Right cardiac atrium (tissue), 5 donors: ENCODE results near the gene SYT2. TPM values are rescaled to one million over a fixed set of nuclear protein-coding genes. Genes with fewer than 3 reads are reported as not detected.
"Not testable (repeated sequence)": the region's sequence is repeated elsewhere in the genome, so short reads cannot be mapped to it uniquely, and the experiment has no call there.

Experiments used
- ATAC-seq, 2 donors: fragments of 200-7000 bp; cut with Tn5 transposase; one replicate each; pipeline versions ENCODE4 v1.8.0 to v1.9.1; 2020; ENCODE audit warnings: moderate library complexity in 2 of 2, mild to moderate bottlenecking in 1 of 2
- DNase-seq, 3 donors: peaks; one replicate each; pipeline ENCODE4 v3.0.0-alpha.2; 2020
- H3K27ac ChIP-seq: one replicate; pipeline ENCODE4 v1.5.1; 2013; ENCODE audit warnings: mild to moderate bottlenecking, low read length, control low read depth, moderate library complexity
- H3K27me3 ChIP-seq: one replicate; pipeline ENCODE4 v1.6.1; 2013; ENCODE audit not compliant: control insufficient read depth, insufficient read depth
- H3K4me1 ChIP-seq: one replicate; pipeline ENCODE4 v1.6.1; 2013; ENCODE audit warnings: low read length; ENCODE audit not compliant: control insufficient read depth, insufficient read depth
- H3K4me3 ChIP-seq: one replicate; pipeline ENCODE4 v1.5.1; 2013; ENCODE audit warnings: low read length, control low read depth
- H3K9me3 ChIP-seq: one replicate; pipeline ENCODE4 v1.6.1; 2013; ENCODE audit warnings: low read length; ENCODE audit not compliant: control insufficient read depth
- WGBS: extraction: QIAGEN DNeasy Blood & Tissue Kit; methylation state at CpG from one replicate; pipeline ENCODE4 v1.1.7; 2013; 5-methylcytosine and 5-hydroxymethylcytosine counted together
- intact Hi-C, 4 donors: fragments of 100-400 bp; cut with DNase I; formaldehyde crosslinking; loops; one replicate each; pipeline versions ENCODE4 v1.11.0 to v1.14.0; 2022 to 2023
- polyA plus RNA-seq: library from polyadenylated mRNA; stranded (reverse); fragments of 200-250 nt; gene quantifications from one replicate; pipeline ENCODE4 v1.2.3, GENCODE V29; 2013
- total RNA-seq, 4 donors: library from RNA; stranded (reverse); fragmentation: NEBNext Ultra II Directional; extraction: Animal tissue kit (Norgen Biotek cat#: 25700); gene quantifications; one replicate each; pipeline ENCODE4 v1.2.1, GENCODE V29; 2021
- donor health status: healthy with polysubstance abuse.
- donor health status: DM: no; HTN: yes; CAD: no.
- donor health status: DM: no; HTN: no; CAD: no.
- donor health status: DM: no; HTN: yes; CAD: no; lungs with severe emphysema.
- donor health status: DM: yes; HTN: yes; CAD: no.

Gene SYT2
- total and polyA plus RNA-seq, 5 donors = 0.02 TPM; not detected in 4

GRCh38 chr1:202642212-202642611, 68.0 kb downstream of the SYT2 start:
- DNase-seq = no peak
- Histone ChIP-seq H3K4me1 (peaks cover 2% of the 10 kb centered on the region), H3K27ac (no peak overlapping the region), H3K9me3 (no peaks in the 10 kb centered on the region), H3K27me3 (no peaks in the 10 kb centered on the region), H3K4me3 (peak overlapping the region; percentile 34)
- intact Hi-C loops = no loop called here
- 29% methylated on average over 20 of the region's 20 CpGs for WGBS
- no peak for ATAC-seq

- DNase-seq (no peak), ATAC-seq (no peak)
- no peaks in the 10 kb centered on the region for H3K27me3 ChIP-seq
- intact Hi-C loops = no loop called here
- H3K4me3 ChIP-seq = no peak overlapping the region
- H3K9me3 ChIP-seq = no peaks in the 10 kb centered on the region
- WGBS = 81% methylated on average over 9 of the region's 9 CpGs
- H3K27ac ChIP-seq = no peak overlapping the region
- H3K4me1 ChIP-seq = peaks cover 2% of the 10 kb centered on the region
Measured at GRCh38 chr1:202639500-202639899, 70.8 kb downstream of the SYT2 start.

- H3K27ac ChIP-seq, ATAC-seq, DNase-seq, H3K4me1 ChIP-seq, H3K9me3 ChIP-seq, H3K4me3 ChIP-seq, intact Hi-C loops, H3K27me3 ChIP-seq: not testable (repeated sequence)
- 67% methylated on average over 9 of the region's 9 CpGs for WGBS
Measured at GRCh38 chr1:202638701-202639305, 71.5 kb downstream of the SYT2 start.

- H3K4me3 ChIP-seq = no peak overlapping the region
- ATAC-seq (no peak), DNase-seq (no peak)
- 62% methylated on average over 7 of the region's 7 CpGs for WGBS
- peaks cover 2% of the 10 kb centered on the region for H3K4me1 ChIP-seq
- no peaks in the 10 kb centered on the region for H3K9me3 ChIP-seq
- intact Hi-C loops = no loop called here
- no peak overlapping the region for H3K27ac ChIP-seq
- H3K27me3 ChIP-seq = no peaks in the 10 kb centered on the region
Measured at GRCh38 chr1:202638019-202638700, 72.1 kb downstream of the SYT2 start.

GRCh38 chr1:202637321-202638018, 72.8 kb downstream of the SYT2 start:
- H3K27me3 ChIP-seq, H3K27ac ChIP-seq, H3K4me3 ChIP-seq, DNase-seq, intact Hi-C loops, H3K9me3 ChIP-seq, H3K4me1 ChIP-seq, ATAC-seq: not testable (repeated sequence)
- WGBS = 79% methylated on average over 16 of the region's 16 CpGs

- H3K27me3 ChIP-seq, intact Hi-C loops: not testable (repeated sequence)
- 57% methylated on average over 3 of the region's 3 CpGs for WGBS
Measured at GRCh38 chr1:202636171-202636570, 74.1 kb downstream of the SYT2 start.

GRCh38 chr1:202632241-202632640, 78.0 kb downstream of the SYT2 start:
- H3K27ac ChIP-seq = no peak overlapping the region
- 87% methylated on average over 10 of the region's 10 CpGs for WGBS
- H3K4me1 ChIP-seq = no peaks in the 10 kb centered on the region
- intact Hi-C loops = no loop called here
- H3K9me3 ChIP-seq = no peaks in the 10 kb centered on the region
- H3K27me3 ChIP-seq = no peaks in the 10 kb centered on the region
- no peak for DNase-seq
- no peak overlapping the region for H3K4me3 ChIP-seq
- no peak for ATAC-seq

More at GRCh38 chr1:202636171-202636570, 74.1 kb downstream of the SYT2 start:
- ATAC-seq, DNase-seq, H3K27ac ChIP-seq, H3K4me3 ChIP-seq, H3K9me3 ChIP-seq, H3K4me1 ChIP-seq: not testable (repeated sequence)

- Histone ChIP-seq H3K27me3 (no peaks in the 10 kb centered on the region), H3K9me3 (no peaks in the 10 kb centered on the region), H3K4me1 (no peaks in the 10 kb centered on the region), H3K4me3 (no peak overlapping the region), H3K27ac (no peak overlapping the region)
- no peak for ATAC-seq
- WGBS = 58% methylated on average over 11 of the region's 11 CpGs
- no peak for DNase-seq
- intact Hi-C loops = no loop called here
Measured at GRCh38 chr1:202631076-202631923, 79.0 kb downstream of the SYT2 start.

- 67% methylated on average over 6 of the region's 6 CpGs for WGBS
- Histone ChIP-seq H3K27ac (no peak overlapping the region), H3K27me3 (no peaks in the 10 kb centered on the region), H3K4me3 (no peak overlapping the region), H3K4me1 (no peaks in the 10 kb centered on the region), H3K9me3 (no peaks in the 10 kb centered on the region)
- intact Hi-C loops = no loop called here
- DNase-seq = no peak
- ATAC-seq = no peak
Measured at GRCh38 chr1:202630541-202630940, 79.7 kb downstream of the SYT2 start.

GRCh38 chr1:202630096-202630495, 80.2 kb downstream of the SYT2 start:
- H3K27ac ChIP-seq, H3K4me1 ChIP-seq, H3K9me3 ChIP-seq, H3K4me3 ChIP-seq, DNase-seq, ATAC-seq, intact Hi-C loops, H3K27me3 ChIP-seq: not testable (repeated sequence)
- 77% methylated on average over 6 of the region's 6 CpGs for WGBS
